GM18508 (cell line): ENCODE measurements around the gene TIGD6.
"Not testable (repeated sequence)": the region's sequence is repeated elsewhere in the genome, so short reads cannot be mapped to it uniquely, and the experiment has no call there.

ENCODE experiments used
- ATAC-seq: cut with Tn5 transposase; IDR thresholded peaks from one replicate; pipeline ENCODE4 v1.9.1; 2021; ENCODE audit warnings: moderate number of reproducible peaks; ENCODE audit not compliant: insufficient read depth, unreplicated experiment

The TIGD6 gene

GRCh38 chr5:150000256-150000989, at the start of gene TIGD6, which contains the start of gene HMGXB3:
TIGD6 (minus strand) TSS chr5:150000654; CDS start chr5:149996348, 4,306 bp downstream.
HMGXB3 (plus strand) TSS chr5:150000739; CDS start chr5:150004853, 4,114 bp downstream.
- peak; percentile 75 for ATAC-seq

GRCh38 chr5:150046031-150046430, 45.6 kb upstream of the TIGD6 start:
- ATAC-seq = no peak

DNA sequence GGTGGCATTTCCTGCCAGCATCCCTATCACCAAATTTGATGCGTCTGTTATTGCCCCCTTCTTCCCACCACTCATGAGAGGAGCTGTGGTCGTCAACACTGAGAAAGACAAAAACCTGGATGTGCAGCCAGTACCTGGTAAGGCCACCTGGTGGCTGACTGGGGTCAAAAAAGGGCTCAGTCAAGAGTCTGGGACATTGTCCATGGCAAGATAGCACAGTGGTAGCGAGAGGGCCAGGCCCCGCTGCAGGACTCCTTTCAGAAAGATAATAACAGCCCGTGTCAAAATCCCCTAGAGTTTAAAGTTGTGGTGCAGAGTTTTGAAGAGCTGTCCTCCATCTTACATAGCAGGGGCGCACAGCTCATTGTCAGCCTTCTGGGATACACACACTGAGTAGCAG, 45.1 kb upstream of the TIGD6 start:
- no peak for ATAC-seq

DNA sequence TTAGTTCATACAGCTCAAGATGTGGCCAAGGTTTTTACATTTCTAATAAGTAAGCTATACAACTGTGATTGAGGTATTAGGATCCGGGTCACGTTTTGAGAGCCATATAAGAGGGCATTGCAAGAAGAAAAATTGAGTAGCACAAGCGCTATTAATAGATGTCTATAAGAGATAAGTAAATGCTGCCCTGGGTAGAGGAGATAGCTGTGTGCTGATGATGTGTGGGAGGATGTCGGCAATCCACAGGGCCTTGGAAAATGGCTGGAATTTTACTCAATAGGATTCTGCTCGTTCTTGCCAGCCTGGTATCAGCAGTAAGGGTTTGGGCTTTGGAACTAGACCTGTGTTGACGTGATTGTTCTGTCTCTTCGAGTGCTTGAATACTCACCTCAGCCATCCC, 44.3 kb upstream of the TIGD6 start:
- ATAC-seq = no peak

- ATAC-seq = no peak
Observed at GRCh38 chr5:150044329-150044681, 43.9 kb upstream of the TIGD6 start.

GRCh38 chr5:150043657-150044328, 43.3 kb upstream of the TIGD6 start:
- no peak for ATAC-seq

DNA sequence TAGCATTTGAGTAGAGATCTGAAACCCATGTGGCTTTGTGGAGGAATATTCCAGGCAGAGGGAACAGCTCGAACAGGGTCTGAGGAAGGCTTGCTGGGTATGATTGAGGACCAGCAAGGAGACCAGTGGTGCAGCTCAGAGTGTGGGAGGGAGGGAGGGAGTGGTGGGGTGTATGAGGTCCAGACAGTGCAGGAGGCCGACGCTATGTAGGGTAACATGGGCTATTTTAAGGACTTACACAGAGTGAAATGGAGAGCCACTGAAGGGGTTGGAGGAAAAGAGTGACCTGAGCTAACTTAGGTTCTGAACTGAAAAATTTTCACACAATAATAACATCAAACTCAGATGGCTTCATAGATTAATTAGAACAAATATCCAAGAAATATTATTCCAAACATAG, 42.0 kb upstream of the TIGD6 start:
- ATAC-seq = no peak

- ATAC-seq = no peak
Observed at GRCh38 chr5:150038547-150038946, 38.1 kb upstream of the TIGD6 start.

DNA sequence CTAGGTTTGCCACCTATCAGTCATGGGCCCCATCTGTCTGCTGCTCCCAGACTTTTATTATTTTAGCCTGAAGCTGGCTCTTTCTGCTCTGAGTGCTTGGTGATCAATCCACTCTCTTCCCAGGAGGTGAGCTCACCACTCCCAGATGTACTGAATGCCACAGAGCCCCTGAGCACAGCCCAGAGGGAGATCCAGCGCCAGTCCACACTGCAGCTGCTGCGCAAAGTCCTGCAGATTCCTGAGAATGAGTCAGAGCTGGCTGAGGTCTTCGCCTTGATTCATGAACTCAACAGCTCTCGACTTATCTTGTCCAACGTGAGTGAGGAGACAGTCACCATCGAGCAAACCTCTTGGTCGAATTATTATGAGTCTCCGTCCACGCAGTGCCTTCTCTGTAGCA, 36.1 kb upstream of the TIGD6 start:
- ATAC-seq = no peak

DNA sequence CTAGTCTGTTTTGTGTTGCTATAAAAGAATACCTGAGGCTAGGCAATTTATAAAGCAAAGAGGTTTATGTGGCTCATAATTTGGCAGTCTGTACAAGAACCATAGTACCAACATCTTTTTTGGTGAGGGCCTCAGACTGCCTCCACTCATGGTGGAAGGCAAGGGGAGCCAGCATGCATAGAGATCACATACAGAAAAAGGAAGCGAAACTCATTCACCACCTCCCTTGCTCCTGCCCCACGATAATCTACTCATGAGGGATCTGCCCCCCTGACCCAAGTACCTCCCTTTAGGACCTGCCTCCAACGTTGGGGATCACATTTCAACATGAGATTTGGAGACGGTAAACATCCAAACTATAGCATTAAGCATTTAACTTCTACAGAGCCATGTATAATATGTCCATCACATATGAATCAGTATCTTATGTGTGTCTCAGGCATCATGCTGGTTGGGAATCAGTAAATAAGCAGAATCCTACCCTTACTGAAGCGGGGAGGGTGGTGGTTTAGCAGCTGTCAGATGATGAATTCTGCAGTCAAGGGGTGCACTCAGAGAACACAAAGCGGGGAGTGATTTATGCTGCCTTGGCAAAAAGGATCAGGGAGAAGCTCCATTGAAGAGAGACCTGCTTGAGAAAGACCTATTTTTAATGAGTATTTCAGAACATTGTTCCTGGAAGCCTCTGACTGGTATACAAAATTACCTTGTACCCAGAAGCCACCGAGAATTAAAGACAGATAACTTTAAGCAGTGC, 34.9 kb upstream of the TIGD6 start:
- ATAC-seq = peak; percentile 72

DNA sequence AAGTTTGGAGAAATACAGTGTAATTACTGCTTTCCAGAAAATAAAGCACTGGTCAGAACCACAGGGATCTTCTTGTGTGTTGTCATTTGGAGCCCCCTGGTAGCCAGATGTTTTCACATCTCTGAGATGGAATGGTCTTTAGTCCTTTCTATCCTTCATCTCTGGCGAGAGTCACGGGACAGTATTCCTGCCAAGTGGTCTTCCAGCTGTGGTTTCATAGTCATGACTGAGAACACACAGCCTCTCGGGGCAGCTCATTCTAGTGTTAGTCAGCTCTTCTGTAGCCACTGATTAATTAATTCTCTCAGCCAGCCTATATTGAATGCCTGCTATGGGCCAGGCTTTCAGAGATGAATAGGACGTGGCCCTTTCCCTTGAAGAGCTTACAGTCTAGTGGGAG, 34.2 kb upstream of the TIGD6 start:
- ATAC-seq = no peak

- ATAC-seq = no peak
Observed at GRCh38 chr5:150033334-150033733, 32.9 kb upstream of the TIGD6 start.

DNA sequence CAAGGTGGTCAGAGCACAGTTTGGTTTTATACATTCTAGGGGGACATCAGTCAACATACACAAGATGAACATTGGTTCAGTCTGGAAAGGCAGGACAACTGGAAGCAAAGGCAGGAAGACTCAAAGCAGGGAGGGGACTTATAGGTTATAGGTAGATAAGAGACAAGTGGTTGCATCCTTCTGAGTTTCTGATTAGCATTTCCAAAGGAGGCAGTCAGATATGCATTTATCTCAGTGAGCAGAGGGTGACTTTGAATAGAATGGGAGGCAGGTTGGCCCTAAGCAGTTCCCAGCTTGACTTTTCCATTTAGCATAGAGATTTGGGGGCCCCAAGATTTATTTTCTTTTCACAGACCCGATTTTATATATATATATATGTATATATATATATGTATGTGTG, 27.6 kb upstream of the TIGD6 start:
- not testable (repeated sequence) for ATAC-seq

DNA sequence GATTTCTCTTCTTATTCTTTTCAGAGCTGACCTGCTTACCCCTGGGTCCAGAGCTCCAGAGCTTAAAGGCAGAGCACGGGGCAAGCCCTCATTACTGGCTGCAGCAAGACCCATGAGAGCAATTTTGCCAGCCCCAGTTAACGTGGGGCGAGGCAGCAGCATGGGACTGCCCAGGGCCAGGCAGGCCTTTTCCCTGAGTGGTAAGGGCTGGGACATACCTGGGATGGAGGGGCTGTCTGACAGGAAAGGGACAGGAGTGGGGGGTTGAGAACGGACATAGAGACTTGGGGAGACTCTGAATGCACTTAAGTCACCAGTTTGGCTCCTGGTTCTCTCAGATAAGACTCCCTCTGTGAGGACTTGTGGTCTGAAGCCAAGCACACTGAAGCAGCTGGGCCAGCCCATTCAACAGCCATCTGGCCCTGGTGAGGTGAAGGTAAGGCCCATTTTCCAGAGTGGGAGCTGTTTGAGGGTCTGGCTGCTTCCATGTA, 26.3 kb upstream of the TIGD6 start:
- no peak for ATAC-seq

DNA sequence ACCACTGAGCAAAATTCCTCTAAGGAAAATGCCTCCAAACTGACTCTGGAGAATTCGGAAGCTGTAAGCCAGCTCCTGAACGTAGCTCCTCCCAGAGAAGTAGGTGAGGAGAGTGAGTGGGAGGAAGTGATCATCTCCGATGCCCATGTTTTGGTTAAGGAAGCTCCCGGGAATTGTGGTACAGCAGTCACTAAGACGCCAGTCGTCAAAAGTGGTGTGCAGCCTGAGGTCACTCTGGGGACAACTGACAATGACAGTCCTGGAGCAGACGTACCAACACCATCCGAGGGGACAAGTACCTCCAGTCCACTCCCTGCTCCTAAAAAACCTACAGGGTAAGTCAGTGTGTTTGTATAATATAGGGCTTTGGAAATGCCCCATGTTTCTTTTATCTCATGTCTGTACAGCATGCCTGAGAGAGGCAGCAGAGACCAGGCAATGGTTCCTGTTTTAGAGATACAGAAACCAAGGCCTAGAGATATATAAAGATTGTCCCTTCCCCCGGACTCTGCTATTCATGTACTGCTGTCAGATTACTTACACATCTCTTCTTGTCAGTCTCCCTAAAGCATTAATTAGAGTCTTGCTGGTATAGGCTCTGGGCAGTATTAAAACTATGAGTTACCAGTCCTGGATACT, 24.0 kb upstream of the TIGD6 start:
- ATAC-seq = no peak

GRCh38 chr5:150023136-150023535, 22.7 kb upstream of the TIGD6 start:
- no peak for ATAC-seq

DNA sequence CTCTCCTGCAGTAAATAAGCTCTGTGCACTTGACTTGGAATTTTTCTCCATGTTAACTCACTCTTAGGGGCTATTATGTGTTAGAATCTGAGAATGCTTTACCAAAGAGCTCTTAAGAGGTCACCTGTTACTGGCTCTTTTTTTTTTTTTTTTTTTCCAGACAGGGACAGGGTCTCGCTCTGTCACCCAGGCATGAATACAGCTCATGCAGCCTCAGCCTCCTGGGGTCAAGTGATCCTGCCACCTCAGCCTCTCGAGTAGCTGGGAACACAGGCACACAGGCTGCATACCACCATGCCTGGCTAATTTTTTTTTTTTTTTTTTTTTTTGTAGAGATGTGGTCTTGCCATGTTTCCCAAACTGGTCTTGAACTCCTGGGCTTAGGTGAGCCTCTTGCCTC, 22.2 kb upstream of the TIGD6 start:
- ATAC-seq = no peak

DNA sequence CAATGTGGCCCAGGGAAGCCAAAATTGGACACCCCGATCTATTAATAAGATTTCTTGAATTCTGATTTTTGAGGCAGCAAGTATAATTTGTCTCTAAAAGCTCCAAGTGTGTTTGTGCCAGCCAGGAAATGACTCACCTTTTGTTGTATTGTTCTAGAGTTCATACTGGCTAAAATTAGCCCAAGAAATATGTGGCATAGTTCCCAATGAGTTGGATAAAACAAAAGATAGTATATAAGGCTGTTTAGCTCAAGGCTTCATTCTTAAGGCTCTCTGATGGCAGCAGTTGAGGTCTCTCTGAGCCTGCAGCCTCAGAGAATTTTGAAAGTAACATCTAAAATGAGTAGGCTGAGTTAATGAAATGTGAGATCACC, 21.7 kb upstream of the TIGD6 start:
- no peak for ATAC-seq

- no peak for ATAC-seq
Observed at GRCh38 chr5:150021491-150022157, 21.2 kb upstream of the TIGD6 start.

GRCh38 chr5:150020249-150020648, 19.8 kb upstream of the TIGD6 start:
- no peak for ATAC-seq
